RWPE1 (cell line): Measurements from ENCODE around the gene CREB3.

Source experiments
- CTCF ChIA-PET: fragments of 350-600 bp; sonication (Branson Sonifier 250); formaldehyde crosslinking; extraction: SDS; loops from one replicate; lab custom pipeline; 2021; lab: Yijun Ruan, JAX
- POLR2A ChIA-PET: fragments of 400-600 bp; formaldehyde crosslinking; extraction: SDS; loops from one replicate; lab custom pipeline; 2020; ENCODE audit warnings: antibody characterized with exemption; ENCODE audit not compliant: low non-redundant PET; lab: Yijun Ruan, JAX
- DNase-seq: peaks from one replicate; pipeline ENCODE4 v3.0.0; 2012; ENCODE audit warnings: low spot score
- H3K27ac ChIP-seq: fragments of 450-650 bp; 2 replicates; pipeline ENCODE4 v1.5.1; 2017
- TF ChIP-seq, protein P1 (sequence below): fragments of 450-650 bp; conservative IDR thresholded peaks from 2 replicates; pipeline ENCODE4 v1.5.1; 2017; ENCODE audit warnings: low read depth, mild to moderate bottlenecking

Gene CREB3

DNA sequence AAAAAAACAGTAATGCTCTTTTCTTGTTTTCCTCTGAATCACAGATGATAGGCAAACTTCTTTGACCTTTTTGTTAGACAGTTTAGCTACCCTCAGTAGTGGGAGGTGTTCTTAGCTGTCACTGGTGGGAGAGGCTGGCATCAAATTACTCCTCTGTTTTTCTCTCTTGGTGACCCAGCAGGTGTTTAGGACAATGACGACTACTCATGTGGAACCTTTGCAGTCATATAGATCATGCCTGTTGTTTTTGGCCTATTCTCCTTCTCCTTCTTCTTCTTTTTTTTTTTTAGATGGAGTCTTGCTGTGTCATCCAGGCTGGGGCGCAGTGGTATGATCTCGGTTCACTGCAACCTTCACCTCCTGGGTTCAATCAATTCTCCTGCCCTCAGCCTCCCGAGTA, 43.6 kb downstream of the CREB3 start:
- no peak for DNase-seq
- ChIA-PET CTCF (interaction anchor here (0.6 kb wide), 1 partner anchor 400 kb away, joined by 3 read pairs; no protein-coding TSS in a partner anchor), POLR2A (no interaction called here)
- TF ChIP-seq, protein P1, sequence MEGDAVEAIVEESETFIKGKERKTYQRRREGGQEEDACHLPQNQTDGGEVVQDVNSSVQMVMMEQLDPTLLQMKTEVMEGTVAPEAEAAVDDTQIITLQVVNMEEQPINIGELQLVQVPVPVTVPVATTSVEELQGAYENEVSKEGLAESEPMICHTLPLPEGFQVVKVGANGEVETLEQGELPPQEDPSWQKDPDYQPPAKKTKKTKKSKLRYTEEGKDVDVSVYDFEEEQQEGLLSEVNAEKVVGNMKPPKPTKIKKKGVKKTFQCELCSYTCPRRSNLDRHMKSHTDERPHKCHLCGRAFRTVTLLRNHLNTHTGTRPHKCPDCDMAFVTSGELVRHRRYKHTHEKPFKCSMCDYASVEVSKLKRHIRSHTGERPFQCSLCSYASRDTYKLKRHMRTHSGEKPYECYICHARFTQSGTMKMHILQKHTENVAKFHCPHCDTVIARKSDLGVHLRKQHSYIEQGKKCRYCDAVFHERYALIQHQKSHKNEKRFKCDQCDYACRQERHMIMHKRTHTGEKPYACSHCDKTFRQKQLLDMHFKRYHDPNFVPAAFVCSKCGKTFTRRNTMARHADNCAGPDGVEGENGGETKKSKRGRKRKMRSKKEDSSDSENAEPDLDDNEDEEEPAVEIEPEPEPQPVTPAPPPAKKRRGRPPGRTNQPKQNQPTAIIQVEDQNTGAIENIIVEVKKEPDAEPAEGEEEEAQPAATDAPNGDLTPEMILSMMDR, result no peak
- no peak overlapping the region for H3K27ac ChIP-seq

DNA sequence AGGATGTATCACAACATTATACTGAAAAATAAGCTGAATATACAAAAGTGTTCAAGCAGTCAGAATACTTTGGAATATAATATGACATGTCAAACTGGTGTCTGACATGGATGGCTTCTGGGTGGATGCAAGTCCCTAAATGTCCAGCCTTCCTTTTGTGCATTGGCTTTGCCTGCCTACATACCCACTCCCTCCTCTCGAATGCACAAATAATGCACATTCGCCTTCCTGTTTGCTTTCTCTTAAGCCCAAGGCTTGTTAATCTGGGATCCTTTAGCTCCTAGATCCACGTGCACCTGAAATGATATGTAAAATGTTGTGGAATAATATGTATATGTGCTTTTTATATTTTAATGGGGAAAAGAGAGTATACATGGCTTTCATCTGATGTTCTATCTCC, 46.0 kb downstream of the CREB3 start:
- TF ChIP-seq, protein P1, result no peak
- DNase-seq, result no peak
- no peak overlapping the region for H3K27ac ChIP-seq
- POLR2A ChIA-PET, result no interaction called here
- CTCF ChIA-PET, result interaction anchor here (0.8 to 1.1 kb wide), 2 partner anchors 10 to 12 kb away, joined by 3 read pairs; no protein-coding TSS in a partner anchor

DNA sequence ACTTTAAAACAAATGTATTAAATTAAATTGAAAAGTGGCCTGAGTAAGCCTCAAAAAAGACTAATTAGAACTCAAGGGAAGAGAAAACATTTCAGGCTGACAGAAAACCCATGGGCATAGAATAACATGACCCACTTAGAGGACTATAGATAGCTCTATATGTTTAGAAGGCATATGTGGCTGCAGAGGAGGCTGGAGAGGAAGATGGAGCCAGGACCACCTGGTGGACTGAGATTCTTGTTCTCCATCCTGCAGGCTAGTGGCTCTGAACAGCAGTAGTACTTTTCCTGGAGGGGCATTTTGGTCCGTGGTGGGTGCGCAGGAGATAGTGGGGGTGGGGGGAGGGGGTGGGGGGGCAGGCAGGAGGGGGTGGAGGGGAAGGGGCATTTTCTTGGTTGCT, 48.6 kb downstream of the CREB3 start:
- no peak overlapping the region for H3K27ac ChIP-seq
- POLR2A ChIA-PET, result no interaction called here
- CTCF ChIA-PET, result interaction anchor here (1.8 kb wide), 1 partner anchor 9 kb away, joined by 6 read pairs; no protein-coding TSS in a partner anchor
- DNase-seq, result no peak
- TF ChIP-seq, protein P1, result no peak

DNA sequence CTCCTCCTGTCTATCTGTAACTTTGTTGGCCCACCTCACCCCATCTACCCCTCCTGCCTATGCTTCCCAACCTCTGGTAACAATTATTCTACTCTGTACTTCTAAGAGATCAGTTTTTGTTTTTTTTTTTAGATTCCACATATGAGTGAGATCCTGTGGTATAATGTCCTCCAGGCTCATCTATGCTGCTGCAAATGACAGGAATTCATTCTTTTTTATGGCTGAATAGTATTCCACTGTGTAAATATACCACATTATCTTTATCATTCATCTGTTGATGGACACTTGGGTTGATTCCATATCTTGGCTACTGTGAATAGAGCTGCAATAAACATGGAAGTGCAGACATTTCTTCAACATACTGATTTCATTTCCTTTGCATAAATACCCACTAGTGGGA, 51.0 kb downstream of the CREB3 start:
- no peak overlapping the region for H3K27ac ChIP-seq
- DNase-seq, result no peak
- TF ChIP-seq, protein P1, result no peak
- ChIA-PET POLR2A (no interaction called here), CTCF (interaction anchor here (0.6 kb wide), 1 partner anchor 103 kb away, joined by 3 read pairs; no protein-coding TSS in a partner anchor)
